D721Med (cell line): ENCODE measurements around the gene GOLT1A.

Experiments used
- DNase-seq: peaks from one replicate; pipeline ENCODE4 v3.0.0; 2011; ENCODE audit warnings: low spot score; ENCODE audit not compliant: insufficient read length
- FAIRE-seq: peaks from 2 replicates; lab custom pipeline; 2011; peaks lifted over from hg19 to GRCh38; lab: Jason Lieb, UNC
- TF ChIP-seq, protein P1 (sequence below): IDR thresholded peaks from 2 replicates; pipeline ENCODE4 v1.5.1; 2012; ENCODE audit warnings: mild to moderate bottlenecking, control low read depth; ENCODE audit not compliant: insufficient read depth; ENCODE audit errors: missing control alignments

The GOLT1A gene

DNA sequence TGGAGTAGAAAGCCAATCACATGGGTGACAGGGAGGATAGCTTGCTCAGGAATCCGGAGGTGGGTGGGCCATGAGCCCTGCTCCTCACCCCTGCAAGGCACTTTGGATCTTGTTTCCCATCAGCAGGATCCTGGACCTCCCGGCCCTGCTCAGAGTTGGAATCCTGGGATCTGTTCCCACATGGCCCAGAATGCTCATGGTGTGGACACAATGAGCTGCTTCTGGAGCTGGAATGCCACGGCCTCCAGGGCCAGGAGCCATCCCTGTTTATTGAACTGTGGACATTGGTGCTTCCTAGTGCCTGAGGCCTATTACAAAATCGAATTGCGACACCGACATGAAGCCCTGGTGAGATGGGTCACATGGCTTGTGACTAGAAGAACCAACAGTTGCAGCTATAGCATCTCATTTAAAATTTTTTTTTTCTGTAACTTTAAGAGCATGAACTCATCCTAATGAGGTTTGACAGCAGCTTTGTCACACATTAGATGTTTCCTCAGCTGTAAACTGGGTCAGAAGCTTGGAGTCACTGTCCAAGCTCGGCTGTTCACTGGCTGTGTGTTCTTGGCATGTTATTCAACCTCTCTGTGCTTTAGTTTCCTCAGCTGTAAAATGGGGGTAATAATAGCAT, 40.4 kb upstream of the GOLT1A start:
- TF ChIP-seq, protein P1, sequence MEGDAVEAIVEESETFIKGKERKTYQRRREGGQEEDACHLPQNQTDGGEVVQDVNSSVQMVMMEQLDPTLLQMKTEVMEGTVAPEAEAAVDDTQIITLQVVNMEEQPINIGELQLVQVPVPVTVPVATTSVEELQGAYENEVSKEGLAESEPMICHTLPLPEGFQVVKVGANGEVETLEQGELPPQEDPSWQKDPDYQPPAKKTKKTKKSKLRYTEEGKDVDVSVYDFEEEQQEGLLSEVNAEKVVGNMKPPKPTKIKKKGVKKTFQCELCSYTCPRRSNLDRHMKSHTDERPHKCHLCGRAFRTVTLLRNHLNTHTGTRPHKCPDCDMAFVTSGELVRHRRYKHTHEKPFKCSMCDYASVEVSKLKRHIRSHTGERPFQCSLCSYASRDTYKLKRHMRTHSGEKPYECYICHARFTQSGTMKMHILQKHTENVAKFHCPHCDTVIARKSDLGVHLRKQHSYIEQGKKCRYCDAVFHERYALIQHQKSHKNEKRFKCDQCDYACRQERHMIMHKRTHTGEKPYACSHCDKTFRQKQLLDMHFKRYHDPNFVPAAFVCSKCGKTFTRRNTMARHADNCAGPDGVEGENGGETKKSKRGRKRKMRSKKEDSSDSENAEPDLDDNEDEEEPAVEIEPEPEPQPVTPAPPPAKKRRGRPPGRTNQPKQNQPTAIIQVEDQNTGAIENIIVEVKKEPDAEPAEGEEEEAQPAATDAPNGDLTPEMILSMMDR, result no peak
- FAIRE-seq (no peak), DNase-seq (no peak)

DNA sequence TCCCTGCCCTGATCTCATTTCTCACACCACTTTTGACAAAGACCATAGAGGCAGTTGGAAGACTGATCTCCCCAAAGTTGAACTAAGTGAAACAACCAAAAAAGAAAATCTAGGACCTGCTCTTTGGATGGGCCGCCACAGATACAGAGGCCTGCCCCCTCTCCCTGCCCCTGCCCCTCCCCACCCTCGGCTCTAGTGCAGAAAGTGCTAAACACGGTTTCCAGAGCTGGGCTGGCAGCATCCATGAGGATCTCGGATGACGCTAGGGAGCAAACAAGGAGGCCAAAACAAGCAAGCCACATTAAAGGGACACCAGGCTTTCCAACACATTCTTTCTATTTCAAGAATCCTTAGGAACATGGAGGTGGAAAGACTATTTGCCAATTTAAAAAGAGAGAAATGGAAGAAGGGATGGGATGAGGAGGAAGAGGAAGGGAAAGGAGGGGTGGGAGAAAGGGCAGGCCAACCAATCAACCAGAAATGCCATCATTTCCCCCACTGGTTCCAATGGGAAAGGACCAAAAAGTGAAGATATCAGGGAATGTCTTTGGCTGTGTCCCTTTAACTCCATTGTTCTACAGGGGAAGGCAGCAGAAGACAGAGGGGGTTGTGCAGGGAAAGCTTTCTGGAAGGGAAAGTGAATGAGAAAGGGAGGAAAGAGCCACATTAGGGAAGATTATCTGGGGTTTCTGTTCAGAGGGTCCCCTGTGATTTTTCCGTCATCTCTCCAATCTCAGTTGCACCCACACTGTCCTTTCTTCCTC, 38.3 kb upstream of the GOLT1A start:
- FAIRE-seq, result no peak
- TF ChIP-seq, protein P1, result no peak
- no peak for DNase-seq

DNA sequence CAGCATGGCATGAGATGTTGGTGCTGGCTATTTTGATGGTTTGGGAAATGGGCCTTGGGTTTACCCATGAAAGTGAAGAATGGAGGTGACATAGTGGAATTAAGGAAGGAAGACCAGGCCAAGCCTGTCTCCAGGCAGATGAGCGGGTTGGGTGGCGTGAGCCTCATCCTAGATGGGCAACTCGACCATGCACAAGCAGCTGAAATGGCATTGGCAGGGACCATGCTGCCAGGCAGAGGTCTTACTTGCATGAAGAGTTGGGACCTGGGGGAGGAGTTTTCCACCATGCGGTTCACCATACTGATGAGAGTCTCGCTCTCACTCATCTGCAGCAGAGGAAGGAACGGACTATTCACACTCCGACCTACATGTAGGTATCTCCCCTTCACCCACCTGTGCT, 37.5 kb upstream of the GOLT1A start:
- DNase-seq (no peak), FAIRE-seq (no peak)
- TF ChIP-seq, protein P1, result no peak

DNA sequence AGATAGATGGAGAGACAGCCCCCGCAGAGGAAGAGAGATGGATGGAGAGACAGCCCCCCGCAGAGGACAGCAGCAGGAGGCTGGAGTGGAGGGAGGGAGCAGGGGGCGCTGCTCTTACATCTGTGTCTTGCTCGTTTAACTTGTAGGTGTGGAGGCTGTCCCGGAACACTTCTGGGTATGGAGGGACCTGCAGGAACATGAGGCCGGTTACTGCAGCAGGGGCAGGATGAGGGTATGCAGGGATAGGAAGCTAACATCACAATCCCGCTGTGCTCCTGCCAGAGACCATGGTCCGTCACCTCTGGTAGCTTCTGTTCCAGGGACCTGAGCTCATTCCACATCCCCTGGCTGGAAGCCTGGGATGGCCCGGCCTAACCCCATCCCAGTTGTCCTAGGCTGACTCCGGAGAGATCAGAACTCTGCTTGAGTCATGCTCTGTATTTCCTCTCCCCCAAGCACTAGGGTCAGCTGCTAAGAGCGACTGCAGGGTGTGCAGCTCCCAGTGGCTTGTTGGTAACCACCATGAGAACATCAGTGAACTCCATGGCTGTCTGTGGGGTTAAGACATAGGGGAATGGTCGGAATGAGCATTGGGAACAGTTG, 36.7 kb upstream of the GOLT1A start:
- TF ChIP-seq, protein P1, result no peak
- FAIRE-seq, result no peak
- no peak for DNase-seq

DNA sequence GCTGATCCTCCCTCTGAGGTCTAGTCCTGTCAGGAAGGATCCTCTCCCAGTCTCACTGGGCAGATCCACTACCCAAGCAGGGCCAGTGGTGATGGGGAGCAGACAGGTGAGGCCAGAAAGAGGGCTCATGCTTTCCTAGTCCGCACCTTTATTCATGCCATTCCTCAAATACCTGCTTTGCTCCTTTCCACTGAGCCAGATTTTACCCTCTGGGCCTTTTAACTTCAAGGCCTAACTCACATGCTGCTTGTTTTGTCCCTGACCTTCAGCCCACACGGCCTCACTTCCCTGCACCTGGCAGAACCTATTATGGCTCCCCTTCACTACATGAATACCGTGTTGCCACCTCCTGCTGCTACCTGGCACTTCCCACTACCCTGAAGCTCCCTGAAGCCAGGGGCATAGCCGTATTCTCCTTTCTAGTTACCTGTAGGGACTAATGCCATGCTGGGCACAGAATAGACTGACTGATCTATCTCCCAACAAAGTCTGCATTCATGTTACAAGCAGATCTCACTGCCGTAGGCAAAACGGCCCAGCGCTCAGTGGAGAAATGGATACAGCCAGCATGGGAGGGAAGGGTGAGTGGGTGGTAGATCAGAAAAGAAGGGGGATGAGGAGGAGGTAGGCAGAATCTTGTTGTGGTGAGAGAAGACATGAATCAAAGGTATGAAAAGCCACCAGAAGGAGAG, 36.1 kb upstream of the GOLT1A start:
- DNase-seq (no peak), FAIRE-seq (no peak)
- TF ChIP-seq, protein P1, result no peak

DNA sequence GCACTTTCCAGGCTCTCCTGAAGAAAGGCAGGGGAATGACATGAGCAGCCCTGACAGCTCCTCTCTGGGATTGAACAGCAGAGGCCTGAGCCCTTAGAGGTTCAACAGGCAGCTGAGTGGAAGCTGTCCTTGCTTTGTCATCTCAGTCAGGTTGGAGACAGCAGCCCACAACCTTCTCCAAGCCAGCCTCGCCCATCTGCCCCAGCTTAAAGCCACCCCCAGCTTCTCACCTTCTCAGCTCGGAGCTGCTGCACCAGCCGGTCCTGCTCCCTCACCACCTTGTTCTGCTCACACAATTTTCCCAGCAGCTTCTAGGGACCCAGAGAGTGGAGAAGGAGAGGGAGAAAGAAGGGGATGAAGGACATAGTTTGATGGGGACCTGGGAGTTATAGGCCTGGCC, 35.2 kb upstream of the GOLT1A start:
- TF ChIP-seq, protein P1, result no peak
- no peak for DNase-seq
- no peak for FAIRE-seq
